ENCODE results near the gene FRS2.

FRS2 gene

GRCh38 chr12:69527506-69528272 lies 57.5 kb downstream of the FRS2 start:
- no peak for DNase-seq (ENCODE audit: low read depth in 3 of 3)

- DNase-seq (ENCODE audit: low read depth in 3 of 3): no peak
Measured at GRCh38 chr12:69529021-69529420, 58.8 kb downstream of the FRS2 start.

- DNase-seq (ENCODE audit: low read depth in 3 of 3): no peak
Measured at GRCh38 chr12:69533844-69534243, 63.7 kb downstream of the FRS2 start.

- DNase-seq (ENCODE audit: low read depth in 3 of 3): peak in 2 of 3 experiments; percentile 2 to 5
Measured at GRCh38 chr12:69534389-69534822, 64.2 kb downstream of the FRS2 start.

GRCh38 chr12:69540987-69541386 lies 70.8 kb downstream of the FRS2 start:
- DNase-seq (ENCODE audit: low read depth in 3 of 3): no peak

GRCh38 chr12:69544087-69544486 lies 73.9 kb downstream of the FRS2 start:
- no peak for DNase-seq (ENCODE audit: low read depth in 3 of 3)

GRCh38 chr12:69545081-69545480 lies 74.9 kb downstream of the FRS2 start:
- DNase-seq (ENCODE audit: low read depth in 3 of 3): no peak

GRCh38 chr12:69546693-69547438 lies 76.7 kb downstream of the FRS2 start:
- DNase-seq (ENCODE audit: low read depth in 3 of 3): no peak

- DNase-seq (ENCODE audit: low read depth in 3 of 3): no peak
Measured at GRCh38 chr12:69548687-69549086, 78.5 kb downstream of the FRS2 start.

- DNase-seq (ENCODE audit: low read depth in 3 of 3): no peak
Measured at GRCh38 chr12:69550569-69551350, 80.6 kb downstream of the FRS2 start.

- no peak for DNase-seq (ENCODE audit: low read depth in 3 of 3)
Measured at GRCh38 chr12:69553628-69554248, 83.5 kb downstream of the FRS2 start.

- no peak for DNase-seq (ENCODE audit: low read depth in 3 of 3)
Measured at GRCh38 chr12:69555461-69555860, 85.3 kb downstream of the FRS2 start.

GRCh38 chr12:69556383-69556782 lies 86.2 kb downstream of the FRS2 start:
- no peak for DNase-seq (ENCODE audit: low read depth in 3 of 3)

GRCh38 chr12:69563166-69563762 lies 93.1 kb downstream of the FRS2 start:
- DNase-seq (ENCODE audit: low read depth in 3 of 3): no peak

- DNase-seq (ENCODE audit: low read depth in 3 of 3): no peak
Measured at GRCh38 chr12:69566603-69567002, 96.4 kb downstream of the FRS2 start.

GRCh38 chr12:69569236-69569635 lies 99.0 kb downstream of the FRS2 start:
- DNase-seq (ENCODE audit: low read depth in 3 of 3): no peak

GRCh38 chr12:69570000-69570516 lies 99.9 kb downstream of the FRS2 start:
- no peak for DNase-seq (ENCODE audit: low read depth in 3 of 3)

- peak; percentile 15 to 36 (median 35) for DNase-seq (ENCODE audit: low read depth in 3 of 3)
Measured at GRCh38 chr12:69570545-69571399, 100.6 kb downstream of the FRS2 start.

- no peak for DNase-seq (ENCODE audit: low read depth in 3 of 3)
Measured at GRCh38 chr12:69575346-69575745, 105.2 kb downstream of the FRS2 start.

- no peak for DNase-seq (ENCODE audit: low read depth in 3 of 3)
Measured at GRCh38 chr12:69578283-69578682, 108.1 kb downstream of the FRS2 start.
